Activated CD8-positive, alpha-beta memory T cell treated with anti-CD3 and anti-CD28 coated beads, Interleukin-2, amount 10 ng/mL, durations not matched to agents 7 days and 5 days (primary cell): ENCODE results near the gene CABLES2. TPM values are rescaled to one million over a fixed set of nuclear protein-coding genes. Genes with fewer than 3 reads are reported as not detected.

Experiments used
- ATAC-seq: fragments of 150-1000 bp; cut with Tn5 transposase; one replicate; pipeline ENCODE4 v1.10.0; 2021; ENCODE audit warnings: moderate library complexity
- CTCF ChIA-PET: fragments of 350-600 bp; sonication (Branson Sonifier 250); formaldehyde crosslinking; loops from one replicate; lab custom pipeline; 2021; ENCODE audit warnings: antibody characterized with exemption; lab: Charles Lee
- DNase-seq: peaks from one replicate; pipeline ENCODE4 v3.0.0-alpha.2; 2020
- H3K27ac Mint-ChIP-seq: one replicate; pipeline ENCODE4 v1.8.0; 2021; ENCODE audit warnings: mild to moderate bottlenecking, mixed read lengths
- H3K27me3 Mint-ChIP-seq: one replicate; pipeline ENCODE4 v1.8.0; 2021; ENCODE audit warnings: mixed read lengths
- H3K36me3 Mint-ChIP-seq: one replicate; pipeline ENCODE4 v1.8.0; 2021; ENCODE audit warnings: mild to moderate bottlenecking, mixed read lengths
- H3K4me1 Mint-ChIP-seq: one replicate; pipeline ENCODE4 v1.8.0; 2021; ENCODE audit warnings: mixed read lengths
- H3K4me3 Mint-ChIP-seq: one replicate; pipeline ENCODE4 v1.8.0; 2021; ENCODE audit warnings: mild to moderate bottlenecking, moderate library complexity, mixed read lengths
- H3K9me3 Mint-ChIP-seq: one replicate; pipeline ENCODE4 v1.8.0; 2022; ENCODE audit warnings: low read depth, mixed read lengths
- total RNA-seq, 2 experiments: library from RNA; stranded (reverse); gene quantifications; one replicate each; pipeline ENCODE4 v1.2.3, GENCODE V29; 2021

The CABLES2 gene
- total RNA-seq, 2 experiments from 2014 or later, result 15.6 to 16.5 TPM

GRCh38 chr20:62360854-62361798 is 46.0 kb downstream of the CABLES2 start:
- H3K27me3 Mint-ChIP-seq, result peaks cover 10% of the 10 kb centered on the region
- DNase-seq, result no peak
- no peak overlapping the region for H3K4me3 Mint-ChIP-seq
- no peaks in the 10 kb centered on the region for H3K9me3 Mint-ChIP-seq
- H3K27ac Mint-ChIP-seq, result no peak overlapping the region
- no peaks in the 10 kb centered on the region for H3K4me1 Mint-ChIP-seq
- CTCF ChIA-PET, result no interaction called here
- H3K36me3 Mint-ChIP-seq, result no peaks in the 10 kb centered on the region
- no peak for ATAC-seq

- no peak for ATAC-seq
- H3K27ac Mint-ChIP-seq, result no peak overlapping the region
- no peak for DNase-seq
- no peaks in the 10 kb centered on the region for H3K36me3 Mint-ChIP-seq
- H3K4me3 Mint-ChIP-seq, result no peak overlapping the region
- CTCF ChIA-PET, result no interaction called here
- no peaks in the 10 kb centered on the region for H3K4me1 Mint-ChIP-seq
- H3K9me3 Mint-ChIP-seq, result no peaks in the 10 kb centered on the region
- no peaks in the 10 kb centered on the region for H3K27me3 Mint-ChIP-seq
These were observed 47.5 kb downstream of the CABLES2 start for GRCh38 chr20:62359491-62360121.

GRCh38 chr20:62359043-62359490 is 48.0 kb downstream of the CABLES2 start:
- H3K36me3 Mint-ChIP-seq, result no peaks in the 10 kb centered on the region
- no peaks in the 10 kb centered on the region for H3K9me3 Mint-ChIP-seq
- DNase-seq (no peak), ATAC-seq (no peak)
- CTCF ChIA-PET, result no interaction called here
- H3K27ac Mint-ChIP-seq, result no peak overlapping the region
- H3K27me3 Mint-ChIP-seq, result no peaks in the 10 kb centered on the region
- H3K4me1 Mint-ChIP-seq, result no peaks in the 10 kb centered on the region
- no peak overlapping the region for H3K4me3 Mint-ChIP-seq

DNA sequence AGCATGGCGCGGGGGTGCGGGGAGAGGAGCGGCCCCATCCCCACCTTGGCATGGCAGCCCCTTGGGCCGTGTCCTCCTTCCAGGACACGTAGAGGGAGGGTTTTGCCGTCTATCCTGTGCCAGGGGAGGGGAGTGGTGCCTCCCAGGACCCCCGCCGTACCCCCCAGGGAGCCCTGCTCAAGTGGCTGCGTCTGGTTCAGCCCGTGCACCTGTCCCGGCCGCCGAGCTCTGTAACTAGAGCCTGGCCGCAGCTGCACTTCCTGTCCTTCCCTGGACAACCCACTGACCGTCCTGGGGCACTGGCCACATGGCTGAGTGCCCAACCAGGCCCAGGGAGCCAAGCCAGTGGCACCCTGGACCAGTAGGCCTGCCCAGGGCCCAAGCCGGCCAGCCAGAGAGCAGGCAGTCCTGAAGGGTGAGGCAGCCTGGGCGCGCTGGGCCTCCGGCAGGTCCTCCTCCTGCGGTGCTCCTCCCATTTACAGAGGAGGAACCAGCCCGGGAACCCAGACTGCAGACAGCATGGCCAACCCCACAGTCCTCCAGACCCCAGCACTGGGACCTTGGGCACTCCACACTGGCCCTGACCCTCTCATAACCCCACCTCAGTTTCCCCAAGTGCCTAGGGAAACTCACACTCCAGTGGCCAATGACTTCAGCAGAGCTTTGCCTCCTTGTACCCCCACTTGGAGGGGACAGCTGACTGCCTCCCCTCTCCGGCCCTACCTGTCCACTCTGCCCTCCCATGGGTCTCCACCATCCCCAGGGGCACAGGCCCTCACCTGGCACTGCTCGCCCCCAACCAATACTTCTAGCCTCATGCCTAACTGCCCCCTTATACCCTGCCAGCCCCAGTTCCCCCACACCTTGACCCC is 48.7 kb downstream of the CABLES2 start:
- DNase-seq, result no peak
- Mint-ChIP-seq H3K27me3 (no peaks in the 10 kb centered on the region), H3K9me3 (no peaks in the 10 kb centered on the region), H3K4me3 (no peak overlapping the region), H3K36me3 (no peaks in the 10 kb centered on the region), H3K27ac (no peak overlapping the region), H3K4me1 (no peaks in the 10 kb centered on the region)
- CTCF ChIA-PET, result no interaction called here
- no peak for ATAC-seq

DNA sequence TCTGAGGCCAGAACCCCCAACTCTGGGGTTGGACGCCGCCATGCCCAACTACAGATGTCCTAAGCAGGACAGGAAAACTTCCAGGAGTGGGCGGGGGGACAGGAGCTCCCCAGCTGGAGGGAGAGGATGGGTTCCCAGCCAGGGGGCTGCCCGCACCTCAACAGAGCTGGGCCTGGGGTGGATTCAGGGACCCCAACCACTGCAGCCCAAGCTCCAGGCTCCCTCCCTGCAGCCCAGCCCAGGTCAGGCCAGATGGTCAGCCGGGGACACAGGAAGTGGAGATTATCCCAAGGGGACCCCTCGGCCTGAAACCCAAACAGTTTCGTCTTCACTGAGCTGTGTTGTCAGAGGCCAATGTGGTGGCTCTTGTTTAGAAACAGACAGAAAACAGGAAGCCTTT is 49.4 kb downstream of the CABLES2 start:
- CTCF ChIA-PET, result no interaction called here
- Mint-ChIP-seq H3K36me3 (no peaks in the 10 kb centered on the region), H3K4me1 (no peaks in the 10 kb centered on the region), H3K4me3 (no peak overlapping the region), H3K27ac (no peak overlapping the region), H3K9me3 (no peaks in the 10 kb centered on the region), H3K27me3 (no peaks in the 10 kb centered on the region)
- ATAC-seq, result no peak
- no peak for DNase-seq

GRCh38 chr20:62357187-62357667 is 49.9 kb downstream of the CABLES2 start:
- Mint-ChIP-seq H3K27me3 (no peaks in the 10 kb centered on the region), H3K27ac (no peak overlapping the region), H3K36me3 (no peaks in the 10 kb centered on the region), H3K4me1 (no peaks in the 10 kb centered on the region), H3K4me3 (no peak overlapping the region), H3K9me3 (no peaks in the 10 kb centered on the region)
- DNase-seq, result no peak
- ATAC-seq, result no peak
- CTCF ChIA-PET, result no interaction called here

DNA sequence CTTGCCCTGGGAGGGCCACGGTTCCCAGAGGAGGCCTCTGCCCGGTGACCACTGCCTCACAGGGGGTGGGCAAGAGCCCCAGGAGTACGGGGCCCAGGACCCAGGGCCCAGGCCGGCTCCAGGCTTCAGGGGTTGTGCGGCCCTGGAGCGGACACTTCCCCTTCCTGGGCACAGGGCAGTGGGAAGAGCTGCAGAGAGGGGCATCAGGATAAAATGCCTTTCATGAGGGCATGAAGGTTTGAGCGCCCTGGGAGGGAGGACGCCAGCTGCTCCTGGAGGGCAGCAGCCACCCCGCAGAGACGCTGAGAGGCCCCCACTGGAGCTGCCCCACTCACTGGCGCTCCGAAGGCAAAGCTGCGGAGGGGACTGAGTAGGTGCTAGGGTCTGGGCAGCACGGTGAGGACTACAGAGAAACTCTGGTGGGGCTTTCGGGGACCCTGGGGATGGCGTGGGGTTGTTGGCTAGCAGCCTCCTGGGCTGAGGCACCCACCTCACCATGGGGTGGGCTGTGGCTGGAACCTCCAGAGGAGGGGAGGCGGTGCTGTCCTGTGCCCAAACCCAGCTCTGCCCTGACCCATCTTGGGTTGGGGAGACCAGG is 50.4 kb downstream of the CABLES2 start:
- Mint-ChIP-seq H3K27ac (no peak overlapping the region), H3K27me3 (no peaks in the 10 kb centered on the region), H3K9me3 (no peaks in the 10 kb centered on the region), H3K36me3 (no peaks in the 10 kb centered on the region), H3K4me1 (no peaks in the 10 kb centered on the region), H3K4me3 (no peak overlapping the region)
- ATAC-seq (no peak), DNase-seq (no peak)
- CTCF ChIA-PET, result no interaction called here

GRCh38 chr20:62355878-62356588 is 51.1 kb downstream of the CABLES2 start:
- Mint-ChIP-seq H3K9me3 (no peaks in the 10 kb centered on the region), H3K36me3 (no peaks in the 10 kb centered on the region), H3K27me3 (no peaks in the 10 kb centered on the region), H3K4me3 (no peak overlapping the region), H3K27ac (no peak overlapping the region), H3K4me1 (no peaks in the 10 kb centered on the region)
- CTCF ChIA-PET, result no interaction called here
- DNase-seq (no peak), ATAC-seq (no peak)

- Mint-ChIP-seq H3K4me1 (no peaks in the 10 kb centered on the region), H3K27me3 (no peaks in the 10 kb centered on the region), H3K4me3 (no peak overlapping the region), H3K27ac (no peak overlapping the region), H3K36me3 (no peaks in the 10 kb centered on the region), H3K9me3 (no peaks in the 10 kb centered on the region)
- CTCF ChIA-PET, result no interaction called here
- no peak for ATAC-seq
- no peak for DNase-seq
These were observed 51.6 kb downstream of the CABLES2 start for GRCh38 chr20:62355516-62355877.

GRCh38 chr20:62354811-62355341 is 52.2 kb downstream of the CABLES2 start:
- H3K27me3 Mint-ChIP-seq, result no peaks in the 10 kb centered on the region

DNA sequence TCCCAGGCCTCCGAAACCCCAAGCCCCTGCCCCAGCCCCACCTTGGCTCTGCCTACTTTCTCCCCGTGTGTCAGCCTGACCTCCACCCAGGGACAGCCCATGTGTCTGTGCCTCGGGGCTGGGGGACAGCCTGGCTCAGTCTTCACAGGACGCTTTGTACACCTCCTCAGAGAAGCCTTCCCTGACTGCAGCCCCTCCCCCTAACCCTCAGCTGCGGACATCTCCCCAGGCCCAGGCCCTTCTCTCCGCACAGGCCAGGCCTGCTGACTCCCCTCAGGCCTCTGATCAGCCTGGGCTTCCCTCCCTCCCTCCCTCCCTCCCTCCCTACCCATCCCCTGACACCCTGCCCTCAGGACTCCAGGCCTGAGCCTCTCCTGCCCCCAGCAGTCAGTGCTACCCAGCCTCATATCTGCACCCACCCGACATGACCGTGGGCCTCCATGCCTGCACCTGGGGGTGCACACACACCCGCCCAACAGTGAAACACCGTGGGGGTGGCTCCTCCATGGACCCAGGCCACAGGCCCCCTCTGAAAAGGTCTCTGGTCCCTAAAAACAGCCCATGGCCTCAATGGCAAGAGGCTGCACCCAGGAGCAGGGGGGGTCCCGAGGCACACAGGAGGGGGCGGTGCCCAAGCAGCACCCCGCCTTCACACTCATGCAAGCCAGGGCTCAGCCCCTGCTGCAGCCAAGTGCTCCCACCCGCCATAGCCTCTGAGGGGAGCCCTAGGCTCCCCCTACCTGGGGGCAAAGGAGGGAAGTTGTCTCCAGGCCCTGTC is 52.9 kb downstream of the CABLES2 start:
- Mint-ChIP-seq H3K27ac (no peak overlapping the region), H3K4me3 (no peak overlapping the region), H3K4me1 (no peaks in the 10 kb centered on the region), H3K36me3 (no peaks in the 10 kb centered on the region), H3K9me3 (peaks cover 2% of the 10 kb centered on the region), H3K27me3 (no peaks in the 10 kb centered on the region)
- no peak for ATAC-seq
- DNase-seq, result no peak
- CTCF ChIA-PET, result no interaction called here

More at GRCh38 chr20:62354811-62355341, 52.2 kb downstream of the CABLES2 start:
- Mint-ChIP-seq H3K4me3 (no peak overlapping the region), H3K9me3 (no peaks in the 10 kb centered on the region), H3K4me1 (no peaks in the 10 kb centered on the region), H3K36me3 (no peaks in the 10 kb centered on the region), H3K27ac (no peak overlapping the region)
- CTCF ChIA-PET, result no interaction called here
- no peak for ATAC-seq
- DNase-seq, result no peak
